Fibroblast of skin of right biceps (primary cell): Measurements from ENCODE around the gene SLC39A3.

Experiments
- DNase-seq: peaks from one replicate; pipeline ENCODE4 v3.0.0-alpha.2; 2013

The SLC39A3 gene

GRCh38 chr19:2739602-2740313 is at the start of gene SLC39A3:
Gene SLC39A3 (minus strand): TSS chr19:2740017. CDS start chr19:2737257, 2,760 bp downstream.
- DNase-seq = peak; percentile 99

- no peak for DNase-seq
These were observed 48.4 kb upstream of the SLC39A3 start for GRCh38 chr19:2788237-2788636.

DNA sequence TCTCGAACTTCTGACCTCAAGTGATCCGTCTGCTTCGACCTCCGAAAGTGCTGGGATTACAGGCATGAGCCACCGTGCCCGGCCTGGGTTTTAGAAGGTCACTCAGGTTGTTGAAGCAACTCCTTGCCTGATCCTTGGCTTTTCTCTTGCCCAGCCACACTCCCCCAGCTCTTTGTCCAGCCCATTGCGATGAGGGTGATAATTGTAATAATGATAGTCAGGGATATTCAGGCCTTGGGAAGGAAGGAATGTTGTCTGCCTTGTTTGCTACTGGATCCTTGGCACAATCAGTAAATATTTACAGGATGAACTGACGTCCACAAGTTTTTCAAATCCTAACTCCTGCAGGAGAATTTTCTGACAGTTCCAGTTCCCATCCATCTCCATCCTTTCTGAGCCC is 47.3 kb upstream of the SLC39A3 start:
- no peak for DNase-seq

DNA sequence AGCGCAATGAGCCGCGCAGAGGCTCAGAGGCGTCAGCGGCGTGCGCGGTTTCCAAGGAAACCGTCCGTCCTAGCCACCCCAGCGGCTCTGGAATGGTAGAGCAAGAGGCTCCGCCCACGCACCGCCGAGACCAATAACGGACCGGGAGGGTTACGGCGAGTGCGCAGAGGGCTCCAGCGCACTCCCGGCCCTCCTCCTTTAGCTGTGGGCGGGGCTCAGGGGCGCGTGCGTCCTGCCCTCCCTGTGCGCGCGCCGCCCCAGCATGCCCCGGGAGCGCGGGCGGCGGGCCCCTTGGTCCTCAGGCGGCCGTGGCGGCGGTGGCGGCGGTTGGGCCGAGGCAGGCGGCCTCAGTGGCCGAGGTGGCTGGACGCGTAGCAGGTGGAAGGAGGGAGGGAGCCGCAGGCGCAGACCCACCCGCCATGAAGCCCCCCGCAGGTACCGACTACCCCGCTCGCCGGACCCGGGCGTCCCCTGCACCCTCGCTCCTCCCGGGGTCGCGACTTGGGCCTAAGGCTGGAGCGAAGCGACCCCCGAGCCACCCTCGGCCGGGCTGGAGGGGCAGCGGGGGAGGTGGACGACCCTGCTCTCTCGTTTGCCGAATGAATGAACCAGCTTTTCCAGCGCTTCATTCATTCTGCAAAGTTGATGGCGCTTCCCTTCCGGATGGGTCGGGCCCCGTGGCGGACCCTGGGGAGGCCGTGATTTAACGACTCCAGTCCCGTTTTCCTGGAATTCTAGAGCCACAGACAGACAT is 45.6 kb upstream of the SLC39A3 start, which contains the start of gene THOP1:
Gene THOP1 (plus strand): TSS at position 260 of the 754 bp plus-strand sequence. CDS start 160 bp downstream, at position 420.
- peak; percentile 99 for DNase-seq

- no peak for DNase-seq
These were observed 43.9 kb upstream of the SLC39A3 start for GRCh38 chr19:2783781-2784145.

GRCh38 chr19:2782936-2783780 is 43.3 kb upstream of the SLC39A3 start, which contains the start of gene SGTA:
Gene SGTA (minus strand): TSS chr19:2783273. CDS start chr19:2769068, 14,205 bp downstream.
- DNase-seq = peak; percentile 99

DNA sequence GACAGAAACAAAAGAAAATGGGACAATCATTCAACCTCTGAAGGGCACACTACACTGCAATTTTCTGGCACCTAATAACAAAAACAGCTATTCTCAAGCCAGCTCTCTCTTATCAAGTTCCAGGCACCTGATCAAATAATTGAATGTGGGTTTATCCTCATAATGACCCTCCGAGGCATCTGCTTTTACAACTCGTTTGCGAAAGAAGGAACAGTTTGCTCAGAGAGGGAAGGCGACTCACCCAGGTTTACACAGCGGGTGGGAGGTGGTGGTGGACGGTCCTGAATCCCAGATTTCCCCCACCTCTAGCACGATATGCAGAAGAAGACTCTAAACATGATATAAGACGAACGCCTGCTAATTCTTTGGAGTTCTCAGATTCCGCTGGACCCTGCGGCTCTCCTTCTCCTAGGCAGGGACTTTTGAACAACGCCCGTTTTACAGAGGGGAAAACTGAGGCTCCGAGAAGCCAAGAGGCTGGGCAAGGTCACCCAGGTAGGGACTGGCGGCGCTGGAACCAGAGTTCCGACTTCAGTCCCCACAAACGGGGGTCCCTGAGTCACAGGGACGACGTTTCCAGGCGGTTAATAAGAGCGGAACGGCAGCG is 42.6 kb upstream of the SLC39A3 start:
- no peak for DNase-seq

GRCh38 chr19:2780284-2780683 is 40.5 kb upstream of the SLC39A3 start:
- DNase-seq = no peak

- DNase-seq = no peak
These were observed 39.4 kb upstream of the SLC39A3 start for GRCh38 chr19:2779121-2779740.

DNA sequence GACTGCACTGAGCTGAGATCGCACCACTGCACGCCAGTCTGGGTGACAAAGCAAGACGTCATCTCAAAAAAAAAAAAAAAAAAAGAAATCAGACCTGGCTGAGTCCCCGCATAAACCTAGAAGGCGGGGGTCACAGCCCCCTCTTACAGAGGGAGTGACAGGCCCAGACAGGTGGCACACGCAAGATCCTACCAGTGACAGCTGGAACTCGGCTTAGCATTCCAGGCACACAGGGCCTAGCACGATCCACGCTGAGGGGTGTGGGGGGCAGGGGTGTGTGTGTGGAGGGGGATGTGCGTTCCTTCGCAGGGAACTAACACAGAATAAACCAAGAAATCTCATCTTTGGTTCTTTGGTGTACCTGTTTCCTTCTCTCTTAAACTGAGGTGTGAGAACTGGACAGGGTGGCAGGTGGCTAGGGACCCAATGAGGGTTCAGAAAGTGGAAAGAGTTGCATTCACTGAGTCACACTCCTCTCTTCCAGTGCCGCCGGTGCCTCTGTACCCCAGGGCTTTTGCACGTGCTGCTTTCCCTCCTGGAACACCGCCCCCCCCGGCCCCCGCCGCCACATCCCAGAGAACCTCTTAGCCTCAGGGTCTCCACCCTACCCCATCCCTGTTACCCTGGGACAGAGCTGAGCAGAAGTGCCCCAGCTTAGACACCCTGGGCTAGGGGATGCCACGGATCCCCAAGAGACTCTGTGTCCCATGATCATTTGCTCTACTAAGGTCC is 38.3 kb upstream of the SLC39A3 start:
- DNase-seq = no peak

GRCh38 chr19:2775556-2776430 is 36.0 kb upstream of the SLC39A3 start:
- DNase-seq = peak; percentile 18

- DNase-seq = no peak
These were observed 35.2 kb upstream of the SLC39A3 start for GRCh38 chr19:2774953-2775555.

DNA sequence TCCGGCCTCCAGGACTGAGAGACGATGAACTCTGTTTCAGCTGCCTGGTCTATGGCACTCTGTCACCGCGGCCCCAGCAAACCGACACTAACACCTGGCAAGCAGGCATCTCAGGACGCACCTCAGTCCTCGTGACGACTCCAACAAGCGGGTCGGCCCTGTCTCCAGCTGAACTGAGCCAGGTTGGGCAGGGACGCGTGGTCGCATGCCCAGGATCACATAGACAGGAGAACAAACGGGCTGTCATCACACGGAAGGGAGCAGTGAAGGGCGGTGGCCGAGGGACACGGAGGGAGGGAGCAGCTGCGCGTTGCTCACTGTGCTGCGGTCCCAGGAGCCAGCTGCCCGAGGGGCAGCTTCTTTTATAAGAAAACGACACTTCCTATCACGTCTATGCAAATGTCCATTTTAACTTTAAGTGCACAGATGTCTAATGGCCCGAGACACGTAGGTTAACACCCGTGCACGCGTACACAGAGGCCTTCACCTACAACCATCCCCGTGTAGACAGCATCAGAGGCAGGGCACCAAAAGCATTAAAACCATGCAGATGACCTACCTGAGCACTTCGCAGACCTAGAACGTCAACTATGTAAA is 34.4 kb upstream of the SLC39A3 start:
- no peak for DNase-seq

DNA sequence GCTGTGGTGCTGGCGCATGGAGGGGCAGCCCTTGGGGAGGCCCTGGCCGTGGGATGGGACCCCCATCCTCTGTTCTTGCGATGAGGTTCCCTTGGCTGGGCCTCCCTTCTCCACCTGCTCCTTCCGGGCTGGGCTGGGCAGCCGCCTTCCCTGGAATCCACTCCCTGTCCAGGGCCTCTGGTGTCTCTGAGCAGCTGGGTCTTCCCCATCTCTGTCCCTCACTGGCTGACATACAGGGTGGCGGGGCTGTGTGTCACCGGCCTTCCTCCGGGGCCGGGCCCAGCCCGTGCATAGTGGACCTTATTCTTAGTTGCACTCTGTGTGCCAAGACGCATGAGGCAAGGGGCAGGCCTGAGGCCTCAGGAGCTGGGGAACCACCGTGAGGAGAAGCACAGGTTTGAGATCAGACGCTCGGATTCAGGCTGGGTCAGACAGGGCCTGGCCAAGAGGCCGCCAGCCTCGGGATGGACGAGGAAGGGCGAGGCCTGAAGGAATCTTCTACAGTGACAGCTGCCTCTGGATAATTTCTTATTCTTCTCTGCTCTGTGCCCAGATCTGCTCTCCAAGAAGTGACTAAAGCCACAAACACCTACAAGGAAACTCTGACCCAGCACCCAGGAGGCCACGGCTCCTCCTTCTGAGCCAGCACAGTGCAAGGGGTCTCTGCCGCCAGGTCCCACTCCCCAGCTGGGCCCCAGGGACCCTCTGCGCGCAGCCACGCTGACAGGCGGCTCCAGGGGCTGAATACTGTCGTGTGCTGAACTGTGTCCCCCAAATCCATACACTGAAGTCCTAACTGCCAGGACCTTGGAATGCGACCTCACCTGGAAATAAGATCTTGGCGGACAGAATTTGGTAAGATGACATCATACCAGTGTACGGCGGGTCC is 32.2 kb upstream of the SLC39A3 start:
- no peak for DNase-seq

GRCh38 chr19:2770055-2771013 is 30.5 kb upstream of the SLC39A3 start:
- DNase-seq = peak; percentile 25

GRCh38 chr19:2769218-2769617 is 29.4 kb upstream of the SLC39A3 start:
- no peak for DNase-seq
